ENCODE measurements around the gene EIF3J.

The EIF3J gene

DNA sequence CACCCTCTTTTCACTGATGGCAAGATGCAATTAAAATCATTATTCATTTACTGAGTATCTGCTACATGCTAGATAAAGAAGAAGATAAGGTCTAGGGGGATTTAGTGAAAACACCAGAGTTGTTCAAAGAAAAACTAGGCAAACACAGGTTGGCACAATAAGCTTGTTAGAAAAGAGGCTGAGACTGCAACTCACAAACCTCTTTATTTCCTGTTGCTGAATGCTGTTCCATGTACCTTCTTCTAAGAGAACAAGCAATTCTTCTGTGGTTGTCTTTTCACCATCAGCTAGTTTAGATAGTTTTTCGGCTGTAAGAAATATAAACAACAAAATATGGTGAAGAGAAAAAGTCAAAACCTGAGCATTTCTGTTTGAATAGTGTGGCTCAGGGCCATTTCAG, 61.1 kb downstream of the EIF3J start:
- no peak overlapping the region for H3K27ac ChIP-seq
- TF ChIP-seq, protein P1, sequence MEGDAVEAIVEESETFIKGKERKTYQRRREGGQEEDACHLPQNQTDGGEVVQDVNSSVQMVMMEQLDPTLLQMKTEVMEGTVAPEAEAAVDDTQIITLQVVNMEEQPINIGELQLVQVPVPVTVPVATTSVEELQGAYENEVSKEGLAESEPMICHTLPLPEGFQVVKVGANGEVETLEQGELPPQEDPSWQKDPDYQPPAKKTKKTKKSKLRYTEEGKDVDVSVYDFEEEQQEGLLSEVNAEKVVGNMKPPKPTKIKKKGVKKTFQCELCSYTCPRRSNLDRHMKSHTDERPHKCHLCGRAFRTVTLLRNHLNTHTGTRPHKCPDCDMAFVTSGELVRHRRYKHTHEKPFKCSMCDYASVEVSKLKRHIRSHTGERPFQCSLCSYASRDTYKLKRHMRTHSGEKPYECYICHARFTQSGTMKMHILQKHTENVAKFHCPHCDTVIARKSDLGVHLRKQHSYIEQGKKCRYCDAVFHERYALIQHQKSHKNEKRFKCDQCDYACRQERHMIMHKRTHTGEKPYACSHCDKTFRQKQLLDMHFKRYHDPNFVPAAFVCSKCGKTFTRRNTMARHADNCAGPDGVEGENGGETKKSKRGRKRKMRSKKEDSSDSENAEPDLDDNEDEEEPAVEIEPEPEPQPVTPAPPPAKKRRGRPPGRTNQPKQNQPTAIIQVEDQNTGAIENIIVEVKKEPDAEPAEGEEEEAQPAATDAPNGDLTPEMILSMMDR (conservative IDR thresholded peaks at IDR 0.05): no peak

DNA sequence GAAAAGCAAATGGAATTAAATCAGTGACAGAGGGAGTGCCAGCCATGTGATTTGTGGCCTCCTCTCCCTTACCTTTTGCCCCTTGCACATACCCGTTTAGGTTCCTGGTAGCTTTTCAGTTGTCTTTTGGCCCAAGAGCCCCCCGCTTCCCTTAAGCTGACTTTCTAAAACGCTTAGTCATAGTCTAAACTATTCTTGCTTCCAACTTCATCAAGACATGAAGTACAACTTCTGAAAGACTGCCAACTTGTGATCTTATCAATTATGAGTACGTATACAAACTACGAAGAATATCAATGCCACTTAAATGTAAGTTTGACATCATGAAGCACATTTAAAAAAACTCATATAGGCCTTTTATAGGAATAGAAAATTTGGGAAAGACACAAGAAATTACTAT, 61.9 kb downstream of the EIF3J start:
- TF ChIP-seq, protein P1 (conservative IDR thresholded peaks at IDR 0.05): no peak
- H3K27ac ChIP-seq: no peak overlapping the region

DNA sequence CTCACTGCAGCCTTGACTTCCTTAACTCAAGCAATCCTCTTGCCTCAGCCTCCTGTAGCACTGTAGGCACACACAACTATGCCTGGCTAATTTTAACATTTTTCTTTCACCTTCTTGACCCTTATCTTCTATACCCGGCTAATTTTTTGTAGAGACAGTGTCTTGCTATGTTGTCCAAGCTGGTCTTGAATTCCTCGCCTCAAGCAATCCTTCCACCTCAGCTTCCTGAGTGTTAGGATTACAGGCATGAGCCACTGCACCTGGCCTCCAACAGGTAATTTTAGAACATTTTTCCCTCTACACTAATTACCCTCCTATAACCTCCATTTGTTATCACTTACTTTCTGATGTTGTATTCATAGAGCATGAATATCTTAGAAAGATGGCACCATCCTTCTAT, 66.2 kb downstream of the EIF3J start:
- H3K27ac ChIP-seq: no peak overlapping the region
- TF ChIP-seq, protein P1 (conservative IDR thresholded peaks at IDR 0.05): no peak

DNA sequence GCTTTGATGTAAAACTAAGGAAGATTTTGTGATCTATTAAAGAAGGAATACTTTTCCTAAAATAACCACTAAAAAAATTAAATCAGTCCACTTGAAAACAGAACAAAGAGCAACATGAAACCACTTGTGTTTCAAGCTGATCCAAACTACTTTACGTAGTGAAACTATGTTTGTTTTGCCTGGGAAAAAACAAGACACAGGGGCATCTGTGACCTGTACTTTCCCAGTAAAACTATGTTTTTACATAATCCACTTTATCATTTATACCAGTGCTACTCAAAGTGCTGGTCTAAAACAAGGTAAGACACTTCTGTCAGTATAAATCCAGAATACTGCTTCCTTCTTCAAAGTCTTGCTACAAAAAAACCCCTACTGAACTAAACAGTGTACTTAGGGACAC, 69.8 kb downstream of the EIF3J start:
- no peak overlapping the region for H3K27ac ChIP-seq

More for the DNA sequence above, 69.8 kb downstream of the EIF3J start:
- TF ChIP-seq, protein P1 (conservative IDR thresholded peaks at IDR 0.05): no peak
